Psoas muscle (tissue), 8 donors: ENCODE results near the gene CERS6. TPM values are rescaled to one million over a fixed set of nuclear protein-coding genes. Genes with fewer than 3 reads are reported as not detected.

ENCODE experiments used
- ATAC-seq, 4 donors: fragments of 200-7000 bp; cut with Tn5 transposase; one replicate each; pipeline ENCODE4 v1.9.1; 2020; ENCODE audit warnings: moderate library complexity in 3 of 4, mild to moderate bottlenecking in 2 of 4
- DNase-seq, 2 donors: peaks; one replicate each; pipeline ENCODE4 v3.0.0-alpha.2; 2020
- H3K27ac ChIP-seq: fragments of 200-600 bp; one replicate; pipeline ENCODE4 v1.8.0; 2022
- H3K27me3 ChIP-seq, 3 donors: fragments of 200-600 bp in 1 of 3; one replicate each; pipeline versions ENCODE4 v1.6.1 to v1.8.0; 2013 to 2022; ENCODE audit warnings: low read length in 2 of 3, mild to moderate bottlenecking in 2 of 3, moderate library complexity in 1 of 3; ENCODE audit not compliant: insufficient read depth in 3 of 3
- H3K36me3 ChIP-seq, 2 donors: fragments of 200-600 bp in 1 of 2; one replicate each; pipeline versions ENCODE4 v1.6.1 to v1.8.0; 2013 to 2022; ENCODE audit warnings: low read depth in 1 of 2, mild to moderate bottlenecking in 1 of 2, moderate library complexity in 1 of 2; ENCODE audit not compliant: insufficient read depth in 1 of 2
- H3K4me1 ChIP-seq: fragments of 200-600 bp; one replicate; pipeline ENCODE4 v1.8.0; 2022
- H3K4me3 ChIP-seq: fragments of 200-600 bp; one replicate; pipeline ENCODE4 v1.8.0; 2022; ENCODE audit warnings: mild to moderate bottlenecking
- H3K9me3 ChIP-seq: fragments of 200-600 bp; one replicate; pipeline ENCODE4 v1.8.0; 2022
- WGBS, 3 donors: extraction: QIAGEN DNeasy Blood & Tissue Kit; methylation state at CpG; one replicate each; pipeline versions ENCODE4 v1.1.6 to v1.1.7; 2013; 5-methylcytosine and 5-hydroxymethylcytosine counted together
- intact Hi-C, 2 donors: fragments of 100-400 bp; cut with DNase I; formaldehyde crosslinking; loops; one replicate each; pipeline versions ENCODE4 v1.11.0 to v1.14.2; 2022
- polyA plus RNA-seq, 3 donors: library from polyadenylated mRNA; stranded (reverse); fragments of 200-250 nt; gene quantifications; one replicate each; pipeline ENCODE4 v1.2.3, GENCODE V29; 2013
- total RNA-seq, 4 donors: library from RNA; stranded (reverse); fragmentation: NEBNext Ultra II Directional in 2 of 4; extraction: Animal tissue kit (Norgen Biotek cat#: 25700) in 2 of 4; gene quantifications; one replicate each; pipeline versions ENCODE4 v1.2.1 to v1.2.4, GENCODE V29; 2021 to 2023
- TF ChIP-seq, protein P1 (sequence below): fragments of 200-600 bp; IDR thresholded peaks from one replicate; pipeline ENCODE4 v1.8.0; 2022; ENCODE audit warnings: antibody characterized with exemption
- donor health status: healthy with polysubstance abuse.
- donor health status: DM: no; HTN: no; CAD: no; lungs with moderate emphysema.
- donor health status: Bipolar disorder and iron deficiency.
- donor health status: healthy.
- donor health status: DM: yes; HTN: yes; CAD: no.
- donor health status: DM: no; HTN: no; CAD: no.
- donor health status: DM: no; HTN: no; CAD: no.
- donor health status: DM: yes; HTN: yes; CAD: no.

The CERS6 gene
- total and polyA plus RNA-seq, 7 donors, result 4.8 to 18.1 (median 11.2) TPM

DNA sequence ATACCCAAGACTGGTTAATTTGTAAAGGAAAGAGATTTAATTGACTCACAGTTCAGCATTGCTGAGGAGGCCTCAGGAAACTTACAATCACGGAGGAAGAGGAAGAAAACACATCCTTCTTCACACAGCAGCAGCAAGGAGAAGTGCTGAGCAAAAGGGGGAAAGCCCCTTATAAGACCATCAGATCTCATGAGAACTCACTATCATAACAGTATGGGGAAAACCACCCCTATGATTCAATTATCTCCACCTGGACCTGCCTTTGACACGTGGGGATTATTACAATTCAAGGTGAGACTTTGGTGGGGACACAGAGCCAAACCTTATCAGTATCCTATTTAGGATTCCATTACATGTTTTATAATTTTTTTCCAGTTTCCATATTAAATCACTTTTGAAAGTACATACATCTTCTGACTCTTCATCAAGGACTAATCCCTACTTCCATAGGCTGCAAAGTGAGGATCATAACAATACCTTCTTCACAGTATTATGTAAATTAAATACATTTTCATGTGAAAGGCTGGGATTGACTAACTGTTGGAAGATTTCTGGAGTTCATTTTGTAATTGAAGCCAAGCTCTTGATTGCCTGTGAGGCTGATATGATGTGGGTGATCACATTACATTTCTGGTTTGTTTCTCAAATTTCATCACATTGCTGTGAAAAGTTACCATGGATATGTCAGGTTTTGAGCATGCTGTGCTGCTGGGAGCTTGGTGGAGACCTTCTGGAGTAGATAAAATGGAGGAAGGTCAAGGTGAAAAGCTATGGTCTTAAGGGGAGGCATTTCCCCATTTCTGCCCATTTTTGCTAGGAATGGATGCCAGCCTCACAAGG lies 31.7 kb upstream of the CERS6 start:
- Histone ChIP-seq H3K27ac (no peak overlapping the region), H3K27me3 (no peaks in the 10 kb centered on the region), H3K4me3 (no peak overlapping the region), H3K9me3 (no peaks in the 10 kb centered on the region), H3K4me1 (no peaks in the 10 kb centered on the region), H3K36me3 (no peaks in the 10 kb centered on the region)
- intact Hi-C loops, result no loop called here
- no peak for ATAC-seq
- no peak for DNase-seq
- 26 to 58% (median 33%) methylated on average over 2 of the region's 2 CpGs for WGBS, 3 donors
- TF ChIP-seq, protein P1, sequence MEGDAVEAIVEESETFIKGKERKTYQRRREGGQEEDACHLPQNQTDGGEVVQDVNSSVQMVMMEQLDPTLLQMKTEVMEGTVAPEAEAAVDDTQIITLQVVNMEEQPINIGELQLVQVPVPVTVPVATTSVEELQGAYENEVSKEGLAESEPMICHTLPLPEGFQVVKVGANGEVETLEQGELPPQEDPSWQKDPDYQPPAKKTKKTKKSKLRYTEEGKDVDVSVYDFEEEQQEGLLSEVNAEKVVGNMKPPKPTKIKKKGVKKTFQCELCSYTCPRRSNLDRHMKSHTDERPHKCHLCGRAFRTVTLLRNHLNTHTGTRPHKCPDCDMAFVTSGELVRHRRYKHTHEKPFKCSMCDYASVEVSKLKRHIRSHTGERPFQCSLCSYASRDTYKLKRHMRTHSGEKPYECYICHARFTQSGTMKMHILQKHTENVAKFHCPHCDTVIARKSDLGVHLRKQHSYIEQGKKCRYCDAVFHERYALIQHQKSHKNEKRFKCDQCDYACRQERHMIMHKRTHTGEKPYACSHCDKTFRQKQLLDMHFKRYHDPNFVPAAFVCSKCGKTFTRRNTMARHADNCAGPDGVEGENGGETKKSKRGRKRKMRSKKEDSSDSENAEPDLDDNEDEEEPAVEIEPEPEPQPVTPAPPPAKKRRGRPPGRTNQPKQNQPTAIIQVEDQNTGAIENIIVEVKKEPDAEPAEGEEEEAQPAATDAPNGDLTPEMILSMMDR, result no peak

DNA sequence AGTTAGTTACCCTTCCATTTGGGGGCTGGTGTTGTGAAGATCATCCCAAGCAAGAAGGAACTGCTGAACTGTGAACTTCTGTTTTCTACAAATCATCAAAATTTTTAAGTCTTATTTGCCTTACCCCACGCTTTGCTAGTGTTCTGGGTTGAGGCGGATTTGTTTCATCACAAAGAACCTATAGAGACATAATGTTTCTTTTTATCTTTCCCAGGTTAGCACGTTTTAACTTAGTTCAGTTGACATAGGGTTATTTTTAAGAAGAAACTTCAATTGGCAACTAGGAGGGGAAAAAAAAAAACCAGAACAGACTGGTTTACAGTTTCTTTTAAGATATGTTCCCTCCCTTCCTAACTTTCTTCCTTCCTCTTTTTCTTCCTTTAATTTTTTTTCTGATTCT lies 31.1 kb upstream of the CERS6 start:
- Histone ChIP-seq H3K4me1 (no peaks in the 10 kb centered on the region), H3K27me3 (no peaks in the 10 kb centered on the region), H3K36me3 (no peaks in the 10 kb centered on the region), H3K27ac (no peak overlapping the region), H3K4me3 (no peak overlapping the region), H3K9me3 (no peaks in the 10 kb centered on the region)
- WGBS, 3 donors, result 77 to 85% (median 81%) methylated on average over 3 of the region's 3 CpGs
- intact Hi-C loops, result no loop called here
- DNase-seq, result no peak
- TF ChIP-seq, protein P1, result no peak
- no peak for ATAC-seq

DNA sequence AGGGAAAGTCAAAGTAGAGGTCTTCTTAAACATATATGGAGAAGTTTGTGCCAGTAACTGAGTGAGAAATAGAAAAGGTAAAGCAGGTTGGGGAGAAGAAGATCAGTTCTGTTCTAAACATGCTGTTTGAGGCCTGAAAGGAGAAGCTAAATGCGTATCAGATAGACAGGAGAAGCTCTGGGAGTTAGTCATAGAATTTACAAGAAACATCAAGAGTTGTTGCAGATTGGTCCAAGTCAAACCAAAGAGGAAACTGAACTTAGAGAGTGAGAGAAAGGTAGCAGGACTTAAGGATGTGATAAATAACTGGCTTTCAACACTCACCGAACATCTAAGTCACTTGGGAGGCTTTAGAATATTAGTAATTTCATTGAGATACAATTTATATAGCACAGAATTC lies 29.2 kb upstream of the CERS6 start:
- no peaks in the 10 kb centered on the region for H3K36me3 ChIP-seq
- H3K27me3 ChIP-seq, result no peaks in the 10 kb centered on the region
- intact Hi-C loops, result no loop called here
- TF ChIP-seq, protein P1, result no peak
- 95 to 97% (median 96%) methylated on average over 2 of the region's 2 CpGs for WGBS, 3 donors
- H3K4me1 ChIP-seq, result no peaks in the 10 kb centered on the region
- H3K9me3 ChIP-seq, result no peaks in the 10 kb centered on the region
- no peak for DNase-seq
- no peak for ATAC-seq
- no peak overlapping the region for H3K4me3 ChIP-seq
- no peak overlapping the region for H3K27ac ChIP-seq

DNA sequence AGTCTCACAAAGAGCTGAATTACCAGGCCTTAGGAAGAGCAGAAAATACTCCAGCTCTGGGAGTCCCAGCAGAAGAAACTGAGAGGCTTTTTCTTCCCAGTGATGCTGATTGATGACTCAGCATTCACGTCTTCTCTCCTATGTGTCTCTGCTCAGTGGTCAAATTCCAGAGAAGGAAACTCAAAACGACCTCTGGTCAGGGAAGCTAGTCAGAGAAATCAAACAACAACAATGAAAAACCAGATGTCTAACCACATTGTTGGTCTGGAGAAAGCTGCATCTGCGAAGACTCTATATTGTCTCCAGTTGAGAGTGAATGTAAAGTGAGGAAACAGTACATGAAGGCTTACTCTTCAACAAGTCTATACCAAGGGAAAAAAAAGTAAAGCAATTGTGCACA lies 28.6 kb upstream of the CERS6 start:
- Histone ChIP-seq H3K27ac (no peak overlapping the region), H3K27me3 (no peaks in the 10 kb centered on the region), H3K4me3 (no peak overlapping the region), H3K9me3 (no peaks in the 10 kb centered on the region), H3K36me3 (no peaks in the 10 kb centered on the region), H3K4me1 (no peaks in the 10 kb centered on the region)
- ATAC-seq (no peak), DNase-seq (no peak)
- TF ChIP-seq, protein P1, result no peak
- WGBS, 3 donors, result 37 to 50% (median 44%) methylated on average over 3 of the region's 3 CpGs
- intact Hi-C loops, result no loop called here

DNA sequence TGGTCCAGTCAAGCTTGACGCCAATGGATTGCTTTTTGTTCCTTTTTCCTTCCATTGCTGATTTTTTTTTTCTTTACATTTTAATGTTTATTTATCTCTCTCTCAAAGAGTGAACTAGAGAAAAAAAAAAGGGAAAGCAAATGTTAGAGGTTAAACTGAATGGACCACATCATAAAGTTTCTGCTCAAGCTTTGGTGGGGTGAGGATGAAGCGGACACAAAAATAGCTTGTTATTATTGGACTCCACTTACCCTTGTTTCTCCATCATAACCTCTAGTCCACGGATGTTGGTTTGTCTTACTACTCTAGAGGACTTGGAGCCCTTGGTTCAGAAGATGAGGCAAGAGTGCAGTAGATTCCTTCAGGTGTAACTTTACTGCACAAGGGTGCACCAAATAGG lies 27.6 kb upstream of the CERS6 start:
- 95% methylated on average over 3 of the region's 3 CpGs for WGBS, 3 donors
- Histone ChIP-seq H3K9me3 (no peaks in the 10 kb centered on the region), H3K36me3 (no peaks in the 10 kb centered on the region), H3K27me3 (no peaks in the 10 kb centered on the region), H3K27ac (no peak overlapping the region), H3K4me1 (no peaks in the 10 kb centered on the region), H3K4me3 (no peak overlapping the region)
- DNase-seq (no peak), ATAC-seq (no peak)
- intact Hi-C loops, result no loop called here
- TF ChIP-seq, protein P1, result no peak
